Measurements from ENCODE around the gene DGKG.
A peak's percentile ranks its signal among the peaks of the same experiment; 100 is the strongest.

Gene DGKG

GRCh38 chr3:186264608-186265400 lies 97.2 kb downstream of the DGKG start:
- no peaks in the 10 kb centered on the region for H3K27me3 ChIP-seq (ENCODE audit: insufficient read depth, insufficient read length)
- H3K4me3 ChIP-seq (ENCODE audit: insufficient read length, low read depth): no peak overlapping the region
- peaks cover 8% of the 10 kb centered on the region for H3K4me1 ChIP-seq (ENCODE audit: insufficient read depth, insufficient read length)
- no peaks in the 10 kb centered on the region for H3K9me3 ChIP-seq (ENCODE audit: insufficient read depth, low read length)
- no peaks in the 10 kb centered on the region for H3K36me3 ChIP-seq (ENCODE audit: insufficient read depth, insufficient read length, low read length)
- no peak for DNase-seq (ENCODE audit: low read depth, low spot score)
- no peak overlapping the region for H3K9ac ChIP-seq (ENCODE audit: insufficient read length, low read depth)
- TF ChIP-seq ZNF274 (IDR thresholded peaks at IDR 0.05; ENCODE audit: low read depth, low read length) (no peak), SUZ12 (IDR thresholded peaks at IDR 0.05; ENCODE audit: extremely low read depth, insufficient read depth, insufficient read length) (no peak), YY1 (IDR thresholded peaks at IDR 0.05; ENCODE audit: insufficient read depth, insufficient read length) (no peak)

- Histone ChIP-seq H3K27me3 (ENCODE audit: insufficient read depth, insufficient read length) (peaks cover 8% of the 10 kb centered on the region), H3K9me3 (ENCODE audit: insufficient read depth, low read length) (no peaks in the 10 kb centered on the region), H3K36me3 (ENCODE audit: insufficient read depth, insufficient read length, low read length) (no peaks in the 10 kb centered on the region), H3K4me1 (ENCODE audit: insufficient read depth, insufficient read length) (peaks cover 8% of the 10 kb centered on the region), H3K9ac (ENCODE audit: insufficient read length, low read depth) (no peak overlapping the region), H3K4me3 (ENCODE audit: insufficient read length, low read depth) (no peak overlapping the region)
- TF ChIP-seq YY1 (IDR thresholded peaks at IDR 0.05; ENCODE audit: insufficient read depth, insufficient read length): no peak
- TF ChIP-seq ZNF274 (IDR thresholded peaks at IDR 0.05; ENCODE audit: low read depth, low read length): no peak
- TF ChIP-seq SUZ12 (IDR thresholded peaks at IDR 0.05; ENCODE audit: extremely low read depth, insufficient read depth, insufficient read length): no peak
- no peak for DNase-seq (ENCODE audit: low read depth, low spot score)
These were observed 100.4 kb downstream of the DGKG start for GRCh38 chr3:186261638-186262037.

- DNase-seq (ENCODE audit: low read depth, low spot score): no peak
- peaks cover 8% of the 10 kb centered on the region for H3K4me1 ChIP-seq (ENCODE audit: insufficient read depth, insufficient read length)
- no peak overlapping the region for H3K9ac ChIP-seq (ENCODE audit: insufficient read length, low read depth)
- H3K36me3 ChIP-seq (ENCODE audit: insufficient read depth, insufficient read length, low read length): no peaks in the 10 kb centered on the region
- peaks cover 8% of the 10 kb centered on the region for H3K27me3 ChIP-seq (ENCODE audit: insufficient read depth, insufficient read length)
- no peak overlapping the region for H3K4me3 ChIP-seq (ENCODE audit: insufficient read length, low read depth)
- H3K9me3 ChIP-seq (ENCODE audit: insufficient read depth, low read length): no peaks in the 10 kb centered on the region
- TF ChIP-seq ZNF274 (IDR thresholded peaks at IDR 0.05; ENCODE audit: low read depth, low read length): no peak
- no peak for TF ChIP-seq YY1 (IDR thresholded peaks at IDR 0.05; ENCODE audit: insufficient read depth, insufficient read length)
- TF ChIP-seq SUZ12 (IDR thresholded peaks at IDR 0.05; ENCODE audit: extremely low read depth, insufficient read depth, insufficient read length): no peak
These were observed 101.3 kb downstream of the DGKG start for GRCh38 chr3:186260726-186261125.

GRCh38 chr3:186259612-186260383 lies 102.2 kb downstream of the DGKG start:
- TF ChIP-seq SUZ12 (IDR thresholded peaks at IDR 0.05; ENCODE audit: extremely low read depth, insufficient read depth, insufficient read length): no peak
- no peak for TF ChIP-seq YY1 (IDR thresholded peaks at IDR 0.05; ENCODE audit: insufficient read depth, insufficient read length)
- no peak for TF ChIP-seq ZNF274 (IDR thresholded peaks at IDR 0.05; ENCODE audit: low read depth, low read length)
- H3K4me3 ChIP-seq (ENCODE audit: insufficient read length, low read depth): peak overlapping the region; percentile 12

GRCh38 chr3:186258968-186259367 lies 103.1 kb downstream of the DGKG start:
- peak overlapping the region; percentile 12 for H3K4me3 ChIP-seq (ENCODE audit: insufficient read length, low read depth)
- no peaks in the 10 kb centered on the region for H3K9me3 ChIP-seq (ENCODE audit: insufficient read depth, low read length)
- DNase-seq (ENCODE audit: low read depth, low spot score): peak; percentile 44
- no peak overlapping the region for H3K9ac ChIP-seq (ENCODE audit: insufficient read length, low read depth)
- H3K4me1 ChIP-seq (ENCODE audit: insufficient read depth, insufficient read length): peaks cover 8% of the 10 kb centered on the region
- TF ChIP-seq YY1 (IDR thresholded peaks at IDR 0.05; ENCODE audit: insufficient read depth, insufficient read length) (no peak), SUZ12 (IDR thresholded peaks at IDR 0.05; ENCODE audit: extremely low read depth, insufficient read depth, insufficient read length) (no peak), ZNF274 (IDR thresholded peaks at IDR 0.05; ENCODE audit: low read depth, low read length) (no peak)
- no peaks in the 10 kb centered on the region for H3K36me3 ChIP-seq (ENCODE audit: insufficient read depth, insufficient read length, low read length)
- H3K27me3 ChIP-seq (ENCODE audit: insufficient read depth, insufficient read length): peaks cover 8% of the 10 kb centered on the region

More at GRCh38 chr3:186259612-186260383, 102.2 kb downstream of the DGKG start:
- peak; percentile 85 for DNase-seq (ENCODE audit: low read depth, low spot score)
- Histone ChIP-seq H3K36me3 (ENCODE audit: insufficient read depth, insufficient read length, low read length) (no peaks in the 10 kb centered on the region), H3K4me1 (ENCODE audit: insufficient read depth, insufficient read length) (peaks cover 8% of the 10 kb centered on the region), H3K27me3 (ENCODE audit: insufficient read depth, insufficient read length) (peaks cover 8% of the 10 kb centered on the region), H3K9ac (ENCODE audit: insufficient read length, low read depth) (no peak overlapping the region), H3K9me3 (ENCODE audit: insufficient read depth, low read length) (no peaks in the 10 kb centered on the region)

GRCh38 chr3:186257866-186258265 lies 104.2 kb downstream of the DGKG start:
- H3K36me3 ChIP-seq (ENCODE audit: insufficient read depth, insufficient read length, low read length): no peaks in the 10 kb centered on the region
- peaks cover 8% of the 10 kb centered on the region for H3K27me3 ChIP-seq (ENCODE audit: insufficient read depth, insufficient read length)
- no peak overlapping the region for H3K9ac ChIP-seq (ENCODE audit: insufficient read length, low read depth)
- H3K4me3 ChIP-seq (ENCODE audit: insufficient read length, low read depth): no peak overlapping the region
- DNase-seq (ENCODE audit: low read depth, low spot score): no peak
- no peaks in the 10 kb centered on the region for H3K9me3 ChIP-seq (ENCODE audit: insufficient read depth, low read length)
- H3K4me1 ChIP-seq (ENCODE audit: insufficient read depth, insufficient read length): peaks cover 8% of the 10 kb centered on the region
- TF ChIP-seq ZNF274 (IDR thresholded peaks at IDR 0.05; ENCODE audit: low read depth, low read length): no peak
- TF ChIP-seq SUZ12 (IDR thresholded peaks at IDR 0.05; ENCODE audit: extremely low read depth, insufficient read depth, insufficient read length): no peak
- TF ChIP-seq YY1 (IDR thresholded peaks at IDR 0.05; ENCODE audit: insufficient read depth, insufficient read length): no peak

Data from NT2/D1 (cell line).